ENCODE results near the gene MESP1. TPM values are rescaled to one million over a fixed set of nuclear protein-coding genes. Genes with fewer than 3 reads are reported as not detected.

The MESP1 gene
- total RNA-seq, 1 donor from 2014 or later = 1.8 TPM

DNA sequence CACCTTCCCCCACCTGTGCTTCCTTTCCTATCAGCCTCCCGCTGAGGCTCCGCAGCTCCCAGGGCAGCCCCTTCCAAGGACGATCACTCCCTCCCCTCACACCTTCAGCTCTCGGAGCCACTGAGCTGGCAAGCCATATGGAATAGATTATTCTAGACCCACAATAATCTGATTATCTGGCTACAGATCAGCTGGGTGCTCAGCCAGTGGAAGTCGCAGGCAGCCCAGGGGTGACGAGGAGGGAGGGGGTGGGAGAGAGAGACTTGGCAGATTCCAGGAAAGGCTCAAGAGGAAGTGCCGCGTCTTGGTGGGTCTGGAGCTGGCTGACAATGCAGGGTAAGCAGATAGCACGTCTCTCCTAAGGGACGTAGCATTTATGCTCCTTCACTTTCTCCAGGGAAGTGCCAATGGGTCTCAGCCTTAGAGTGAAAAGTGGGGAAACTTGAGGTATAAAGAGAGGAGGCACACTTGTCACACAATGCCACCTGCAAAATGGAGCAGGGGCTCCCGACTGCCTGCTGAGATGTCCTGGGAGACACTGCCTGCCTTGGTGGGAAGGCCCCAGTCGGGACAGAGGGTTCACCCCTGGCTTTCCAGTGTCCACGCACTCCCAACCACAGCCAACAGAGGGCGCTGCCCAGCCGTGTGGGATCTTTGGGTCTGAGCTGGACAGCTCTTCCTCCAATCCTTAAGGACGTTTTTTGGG, 9.4 kb upstream of the MESP1 start:
- intact Hi-C loops (cut with micrococcal nuclease) = loop anchor here (1.0 kb wide), 3 partner anchors 115 to 326 kb away; no protein-coding TSS in a partner anchor

DNA sequence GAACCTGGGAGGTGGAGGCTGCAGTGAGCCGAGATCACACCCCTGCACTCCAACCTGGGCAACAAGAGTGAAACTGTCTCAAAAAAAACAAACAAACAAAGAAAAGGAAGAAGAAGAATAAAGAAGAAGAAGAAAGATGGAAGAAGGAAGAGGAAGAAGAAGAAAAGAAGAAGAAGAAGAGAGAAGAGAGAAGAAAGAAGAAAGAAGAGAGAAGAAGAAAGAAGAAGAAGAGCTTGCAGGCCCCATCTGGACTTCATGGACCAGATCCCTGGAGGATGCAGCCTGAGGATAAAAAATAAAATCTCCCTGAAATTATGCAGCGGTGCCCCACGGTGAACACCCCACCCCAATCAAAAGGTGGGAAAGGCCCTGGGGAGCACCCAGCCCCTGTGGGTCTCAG, 8.8 kb upstream of the MESP1 start:
- intact Hi-C loops (cut with micrococcal nuclease) = loop anchor here (1.0 kb wide), 3 partner anchors 115 to 326 kb away; no protein-coding TSS in a partner anchor

- intact Hi-C loops (cut with micrococcal nuclease) = no loop called here
Measured at GRCh38 chr15:89758981-89759380, 7.9 kb upstream of the MESP1 start.

DNA sequence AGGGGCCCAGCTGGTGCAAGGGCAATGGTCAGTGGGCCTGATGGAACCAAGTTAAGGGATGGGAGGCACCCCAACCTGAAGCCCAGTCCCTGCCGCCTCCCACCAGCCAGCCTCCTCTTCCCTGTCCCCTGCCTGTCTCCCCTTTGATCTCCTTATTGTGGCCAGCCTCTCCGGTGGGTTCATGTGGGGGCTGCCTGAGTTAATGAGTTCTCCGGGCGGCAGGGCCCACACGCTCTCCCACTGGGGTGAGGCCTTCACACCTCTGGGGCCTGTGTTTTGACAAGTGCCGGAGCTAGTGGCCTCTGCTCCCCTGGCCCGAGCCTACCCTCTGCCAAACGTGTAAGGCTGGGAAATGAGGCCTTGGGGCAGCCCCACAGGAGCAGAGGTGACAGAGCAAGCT, 7.2 kb upstream of the MESP1 start:
- intact Hi-C loops (cut with micrococcal nuclease) = no loop called here

DNA sequence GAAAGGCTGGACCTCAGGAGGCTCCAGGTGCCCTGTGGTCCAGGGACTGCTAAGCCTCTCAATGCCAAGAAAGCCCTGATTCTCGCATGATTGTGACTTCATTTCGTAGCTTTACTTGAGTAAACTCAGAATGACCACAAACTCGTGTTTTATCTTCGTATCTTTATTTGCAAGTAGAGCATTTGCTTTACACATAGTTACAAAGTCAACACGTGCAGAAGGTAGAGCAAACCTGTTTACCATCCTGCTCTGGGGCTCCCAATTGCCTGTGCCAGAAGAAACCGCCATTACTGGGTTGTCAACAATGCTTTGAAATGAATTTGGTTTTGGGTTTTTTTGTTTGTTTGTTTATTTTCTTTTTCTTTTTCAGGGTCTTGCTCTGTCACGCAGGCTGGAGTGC, 5.8 kb upstream of the MESP1 start:
- intact Hi-C loops (cut with micrococcal nuclease) = no loop called here

DNA sequence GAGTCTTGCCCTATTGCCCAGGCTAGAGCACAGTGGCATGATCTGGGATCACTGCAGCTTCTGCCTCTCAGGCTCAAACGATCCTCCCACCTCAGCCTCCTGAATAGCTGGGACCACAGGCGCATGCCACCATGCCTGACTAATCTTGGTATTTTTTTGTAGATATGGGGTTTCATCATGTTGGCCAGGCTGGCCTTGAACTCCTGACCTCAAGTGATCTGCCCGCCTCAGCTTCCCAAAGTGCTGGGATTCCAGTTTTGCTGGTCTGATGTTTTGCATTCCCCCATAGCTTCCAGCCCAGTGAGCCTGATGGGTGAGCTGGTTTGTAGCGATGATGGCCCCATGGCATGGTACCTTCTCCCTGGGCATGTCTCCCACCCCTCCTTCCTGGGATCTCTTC, 4.7 kb upstream of the MESP1 start:
- intact Hi-C loops (cut with micrococcal nuclease) = no loop called here

DNA sequence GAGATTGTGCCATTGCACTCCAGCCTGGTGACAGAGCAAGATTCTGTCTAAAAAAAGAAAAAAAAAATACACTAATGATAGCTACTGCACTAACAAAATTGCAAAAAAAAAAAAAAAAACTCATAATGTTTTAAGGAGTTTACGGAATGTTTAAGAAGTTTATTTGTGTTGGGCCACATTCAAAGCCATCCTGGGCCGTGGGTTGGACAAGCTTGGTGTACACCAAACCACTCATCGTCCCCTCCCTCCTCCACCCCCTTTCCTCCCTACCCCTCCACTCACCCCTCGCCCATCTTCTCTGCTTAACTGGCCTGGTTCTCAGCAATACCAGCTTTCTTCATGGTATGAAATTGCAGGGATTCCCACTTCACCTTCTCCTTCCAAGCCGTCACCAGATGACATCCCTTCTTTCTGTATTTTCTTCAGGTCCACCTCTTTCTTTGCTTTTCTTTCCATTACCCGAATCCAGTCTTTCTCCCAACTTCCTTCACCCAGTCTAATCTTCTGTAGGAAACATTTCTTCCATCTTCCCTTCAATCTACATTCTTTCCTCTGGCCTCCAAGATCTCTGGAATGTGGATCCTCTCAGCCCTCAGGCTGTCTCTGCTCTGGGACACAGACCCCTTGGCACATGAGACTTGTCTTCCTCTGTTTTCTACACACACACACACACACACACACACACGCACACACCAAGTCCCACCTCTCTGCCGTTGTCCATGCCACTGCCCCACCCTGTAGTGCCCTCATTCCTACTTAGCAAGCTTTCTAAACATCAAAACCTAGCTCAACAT, 3.5 kb upstream of the MESP1 start:
- intact Hi-C loops (cut with micrococcal nuclease) = loop anchor here (5.0 kb wide), 1 partner anchor 138 kb away; the partner anchor contains the start of gene AP3S2

GRCh38 chr15:89753855-89754254, 2.8 kb upstream of the MESP1 start:
- intact Hi-C loops (cut with micrococcal nuclease) = loop anchor here (5.0 kb wide), 1 partner anchor 138 kb away; the partner anchor contains the start of gene AP3S2

DNA sequence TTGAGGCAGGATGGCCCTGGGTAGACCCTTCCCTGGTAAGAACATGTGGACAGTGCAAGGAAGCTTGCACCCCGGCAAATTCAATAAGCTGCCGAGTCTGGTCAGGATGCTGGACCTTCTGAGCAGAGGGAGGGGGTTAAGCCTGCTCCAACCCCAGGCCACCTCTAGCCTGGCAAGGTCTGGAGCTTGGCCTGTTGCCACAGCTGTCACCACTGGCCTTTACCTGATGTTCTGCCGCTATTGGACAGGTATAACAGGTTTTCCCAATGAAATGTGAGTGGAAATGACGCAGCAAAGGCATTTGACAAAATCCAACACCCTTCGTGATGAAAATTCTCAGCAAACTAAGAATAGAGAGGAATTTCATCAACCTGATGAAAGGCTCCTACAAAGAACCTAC, 699 bp upstream of the MESP1 start:
- intact Hi-C loops (cut with micrococcal nuclease) = loop anchor here (2.0 to 5.0 kb wide), 2 partner anchors 61 to 141 kb away; partner anchors contain the start of genes AP3S2, PEX11A and WDR93

DNA sequence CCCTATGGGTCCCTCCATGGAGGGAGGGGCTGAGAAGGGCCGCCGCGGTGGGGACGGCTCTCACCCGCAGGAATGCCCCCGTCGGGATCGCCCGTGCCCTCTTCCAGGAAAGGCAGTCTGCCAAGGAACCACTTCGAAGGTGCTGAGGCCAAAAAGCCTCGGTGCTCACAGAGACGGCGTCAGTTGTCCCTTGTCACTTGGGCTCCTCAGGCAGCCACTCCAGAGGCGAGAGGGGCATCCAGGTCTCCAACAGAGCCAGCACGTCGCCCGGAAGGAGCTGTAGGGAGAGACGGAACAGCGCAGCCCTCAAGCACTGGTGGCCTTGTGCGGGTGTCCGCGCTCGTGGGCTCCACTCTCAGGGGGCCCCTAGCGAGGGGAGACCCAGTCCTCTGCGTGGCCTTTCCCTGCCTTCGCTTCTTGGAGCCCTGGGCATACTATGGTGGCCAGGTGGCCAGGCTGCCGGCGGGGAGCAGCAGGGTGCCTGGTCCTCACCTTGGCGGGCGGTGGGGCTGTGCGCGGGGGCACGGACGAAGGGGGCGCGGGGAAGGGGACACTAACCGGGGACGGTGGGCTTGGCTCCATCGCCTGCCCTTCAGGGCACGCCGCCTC, 994 bp downstream of the MESP1 start:
- intact Hi-C loops (cut with micrococcal nuclease) = loop anchor here (2.0 to 5.0 kb wide), 2 partner anchors 59 to 142 kb away; partner anchors contain the start of genes AP3S2, PEX11A and WDR93

- intact Hi-C loops (cut with micrococcal nuclease) = no loop called here
Measured at GRCh38 chr15:89749526-89749925, 1.5 kb downstream of the MESP1 start.

DNA sequence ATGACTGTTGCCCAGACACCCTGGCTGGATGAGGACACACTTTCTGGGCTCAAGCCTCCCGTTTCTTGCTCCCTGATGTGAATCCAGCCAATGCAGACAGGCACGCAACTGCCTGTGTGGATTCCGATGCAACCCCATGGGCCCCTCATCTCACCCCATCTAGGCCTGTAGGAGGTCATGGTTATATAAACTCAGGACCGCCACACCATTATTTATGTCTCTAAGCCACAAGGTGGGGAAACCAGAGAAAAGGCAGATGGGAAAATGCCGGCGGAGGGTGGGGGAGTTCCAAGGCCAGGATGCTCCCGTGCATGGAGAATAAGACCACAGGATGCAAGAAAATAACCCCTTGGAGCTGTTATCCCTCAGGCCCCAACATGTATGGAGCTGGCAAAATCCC, 2.0 kb downstream of the MESP1 start:
- intact Hi-C loops (cut with micrococcal nuclease) = no loop called here

- intact Hi-C loops (cut with micrococcal nuclease) = no loop called here
Measured at GRCh38 chr15:89747708-89748682, 3.1 kb downstream of the MESP1 start.

GRCh38 chr15:89746386-89746780, 4.7 kb downstream of the MESP1 start:
- intact Hi-C loops (cut with micrococcal nuclease) = no loop called here

- intact Hi-C loops (cut with micrococcal nuclease) = no loop called here
Measured at GRCh38 chr15:89745768-89746167, 5.3 kb downstream of the MESP1 start.

DNA sequence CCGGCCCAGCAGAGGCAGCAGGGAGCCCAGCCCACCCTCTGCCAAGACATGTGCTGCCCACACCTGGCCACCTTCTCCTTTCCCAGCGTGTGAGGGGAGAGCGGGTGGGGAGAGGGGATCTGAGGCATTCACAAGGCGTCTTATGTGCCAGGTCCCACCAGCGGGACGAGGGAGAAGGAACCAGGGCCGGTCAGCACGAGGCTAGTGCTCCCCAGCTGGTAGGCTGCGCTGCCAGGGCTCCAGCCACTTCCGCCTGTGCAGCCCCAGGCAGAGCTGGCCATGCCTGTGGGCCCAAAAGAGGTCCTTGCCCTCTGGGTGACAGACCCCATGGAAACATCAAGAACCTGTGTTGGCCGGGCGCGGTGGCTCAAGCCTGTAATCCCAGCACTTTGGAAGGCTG, 5.9 kb downstream of the MESP1 start:
- intact Hi-C loops (cut with micrococcal nuclease) = no loop called here

DNA sequence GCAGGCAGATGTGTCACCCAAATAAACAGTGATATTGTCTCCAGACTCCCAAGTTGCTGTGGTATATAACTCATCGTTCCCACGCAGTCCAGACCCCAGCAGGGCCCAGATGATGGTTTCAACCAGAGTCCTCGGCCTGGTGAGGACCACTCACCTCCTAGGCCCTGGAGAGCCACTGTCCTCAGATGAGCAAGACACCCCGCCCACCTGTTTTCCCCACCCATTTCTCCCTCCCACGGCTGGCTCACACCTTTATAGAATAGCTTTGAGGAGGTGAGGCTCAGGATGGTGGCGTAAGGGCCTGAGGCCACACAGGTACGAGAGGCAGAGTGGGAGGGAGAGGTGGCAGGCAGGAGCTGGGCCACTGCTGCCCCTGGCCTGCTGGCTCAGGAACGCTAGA, 7.5 kb downstream of the MESP1 start:
- intact Hi-C loops (cut with micrococcal nuclease) = no loop called here

DNA sequence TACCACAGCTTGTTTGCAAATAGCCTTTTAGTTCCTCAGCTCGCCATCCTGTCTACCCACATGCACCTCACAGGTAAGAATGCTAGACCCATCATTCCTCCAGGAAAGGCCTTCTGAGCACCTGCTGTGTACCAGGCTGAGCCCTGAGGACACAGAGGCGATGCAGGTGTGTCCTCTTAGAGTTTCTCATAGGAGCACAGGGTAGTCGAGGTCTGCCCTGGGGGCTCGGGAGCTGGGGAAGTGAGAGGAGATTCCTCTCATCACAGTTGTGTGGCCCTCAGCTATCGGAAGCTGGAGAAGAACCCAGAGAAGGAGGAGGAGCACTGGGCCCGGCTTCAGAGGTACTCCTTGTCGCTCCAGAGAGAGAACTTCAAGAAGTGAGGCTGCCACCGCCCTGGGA, 8.0 kb downstream of the MESP1 start:
- intact Hi-C loops (cut with micrococcal nuclease) = no loop called here

- intact Hi-C loops (cut with micrococcal nuclease) = loop anchor here (1.0 kb wide), 2 partner anchors 135 to 331 kb away; no protein-coding TSS in a partner anchor
Measured at GRCh38 chr15:89740137-89740536, 10.9 kb downstream of the MESP1 start.

- intact Hi-C loops (cut with micrococcal nuclease) = no loop called here
Measured at GRCh38 chr15:89735773-89736172, 15.3 kb downstream of the MESP1 start.
